ENCODE measurements around the gene CEP20. TPM values are rescaled to one million over a fixed set of nuclear protein-coding genes. Genes with fewer than 3 reads are reported as not detected.

CEP20 gene
- total RNA-seq, 1 donor from 2014 or later, result 36.9 TPM

- no peaks in the 10 kb centered on the region for H3K36me3 ChIP-seq (ENCODE audit: control insufficient read depth, insufficient read depth, low read length)
- DNase-seq (ENCODE audit: low read depth), result no peak
- H3K4me3 ChIP-seq (ENCODE audit: low read depth, low read length), result no peak overlapping the region
- no peaks in the 10 kb centered on the region for H3K27me3 ChIP-seq (ENCODE audit: control insufficient read depth, insufficient read depth, low read length)
- TF ChIP-seq CTCF (IDR thresholded peaks at IDR 0.05; ENCODE audit: insufficient read depth, low read length, poor library complexity, severe bottlenecking), result no peak
These were observed 11.9 kb downstream of the CEP20 start for GRCh38 chr16:15876503-15876902.

- no peaks in the 10 kb centered on the region for H3K27me3 ChIP-seq (ENCODE audit: control insufficient read depth, insufficient read depth, low read length)
- H3K4me3 ChIP-seq (ENCODE audit: low read depth, low read length), result no peak overlapping the region
- peak; percentile 82 for TF ChIP-seq CTCF (IDR thresholded peaks at IDR 0.05; ENCODE audit: insufficient read depth, low read length, poor library complexity, severe bottlenecking)
- DNase-seq (ENCODE audit: low read depth), result no peak
- no peaks in the 10 kb centered on the region for H3K36me3 ChIP-seq (ENCODE audit: control insufficient read depth, insufficient read depth, low read length)
These were observed 13.6 kb downstream of the CEP20 start for GRCh38 chr16:15874745-15875314.

- DNase-seq (ENCODE audit: low read depth), result no peak
- Histone ChIP-seq H3K4me3 (ENCODE audit: low read depth, low read length) (no peak overlapping the region), H3K27me3 (ENCODE audit: control insufficient read depth, insufficient read depth, low read length) (no peaks in the 10 kb centered on the region), H3K36me3 (ENCODE audit: control insufficient read depth, insufficient read depth, low read length) (no peaks in the 10 kb centered on the region)
- TF ChIP-seq CTCF (IDR thresholded peaks at IDR 0.05; ENCODE audit: insufficient read depth, low read length, poor library complexity, severe bottlenecking), result no peak
These were observed 14.7 kb downstream of the CEP20 start for GRCh38 chr16:15873737-15874136.

GRCh38 chr16:15873301-15873700 lies 15.1 kb downstream of the CEP20 start:
- Histone ChIP-seq H3K36me3 (ENCODE audit: control insufficient read depth, insufficient read depth, low read length) (no peaks in the 10 kb centered on the region), H3K27me3 (ENCODE audit: control insufficient read depth, insufficient read depth, low read length) (no peaks in the 10 kb centered on the region), H3K4me3 (ENCODE audit: low read depth, low read length) (no peak overlapping the region)
- DNase-seq (ENCODE audit: low read depth), result no peak
- no peak for TF ChIP-seq CTCF (IDR thresholded peaks at IDR 0.05; ENCODE audit: insufficient read depth, low read length, poor library complexity, severe bottlenecking)

GRCh38 chr16:15870011-15870410 lies 18.4 kb downstream of the CEP20 start:
- no peak for DNase-seq (ENCODE audit: low read depth)
- Histone ChIP-seq H3K4me3 (ENCODE audit: low read depth, low read length) (no peak overlapping the region), H3K36me3 (ENCODE audit: control insufficient read depth, insufficient read depth, low read length) (no peaks in the 10 kb centered on the region), H3K27me3 (ENCODE audit: control insufficient read depth, insufficient read depth, low read length) (no peaks in the 10 kb centered on the region)
- TF ChIP-seq CTCF (IDR thresholded peaks at IDR 0.05; ENCODE audit: insufficient read depth, low read length, poor library complexity, severe bottlenecking), result no peak

GRCh38 chr16:15866451-15866850 lies 22.0 kb downstream of the CEP20 start:
- Histone ChIP-seq H3K4me3 (ENCODE audit: low read depth, low read length) (no peak overlapping the region), H3K36me3 (ENCODE audit: control insufficient read depth, insufficient read depth, low read length) (no peaks in the 10 kb centered on the region), H3K27me3 (ENCODE audit: control insufficient read depth, insufficient read depth, low read length) (no peaks in the 10 kb centered on the region)
- TF ChIP-seq CTCF (IDR thresholded peaks at IDR 0.05; ENCODE audit: insufficient read depth, low read length, poor library complexity, severe bottlenecking), result no peak
- no peak for DNase-seq (ENCODE audit: low read depth)
